Neural progenitor cell (in vitro differentiated cells): Measurements from ENCODE around the gene DOCK10. TPM values are rescaled to one million over a fixed set of nuclear protein-coding genes. Genes with fewer than 3 reads are reported as not detected.

Source experiments
- DNase-seq: peaks from one replicate; pipeline ENCODE4 v3.0.0-alpha.2; 2016; ENCODE audit warnings: low spot score
- H2AFZ ChIP-seq: fragments of 200-600 bp; sonication (generic); replicated peaks from 2 replicates; pipeline ENCODE4 v1.6.1; 2016; ENCODE audit warnings: antibody characterized with exemption
- H3F3A ChIP-seq: fragments of 200-600 bp; sonication (generic); 2 replicates; pipeline ENCODE4 v1.6.1; 2016; ENCODE audit warnings: antibody characterized with exemption, low read depth
- H3K27ac ChIP-seq: fragments of 200-600 bp; sonication (generic); 2 replicates; pipeline ENCODE4 v1.5.1; 2016; ENCODE audit warnings: mild to moderate bottlenecking
- H3K27me3 ChIP-seq: fragments of 200-600 bp; sonication (generic); 2 replicates; pipeline ENCODE4 v1.6.1; 2016; ENCODE audit warnings: mild to moderate bottlenecking, moderate library complexity
- H3K36me3 ChIP-seq: fragments of 200-600 bp; sonication (generic); 2 replicates; pipeline ENCODE4 v1.5.1; 2016
- H3K4me1 ChIP-seq: fragments of 200-600 bp; sonication (generic); 2 replicates; pipeline ENCODE4 v1.6.1; 2016; ENCODE audit warnings: mixed run types
- H3K4me2 ChIP-seq: fragments of 200-600 bp; sonication (generic); 2 replicates; pipeline ENCODE4 v1.6.1; 2016
- H3K4me3 ChIP-seq: fragments of 200-600 bp; sonication (generic); 2 replicates; pipeline ENCODE4 v1.5.1; 2016
- H3K79me2 ChIP-seq: fragments of 200-600 bp; sonication (generic); 2 replicates; pipeline ENCODE4 v1.6.1; 2016; ENCODE audit warnings: low read depth
- H3K9ac ChIP-seq: fragments of 200-600 bp; sonication (generic); 2 replicates; pipeline ENCODE4 v1.6.1; 2016
- H3K9me3 ChIP-seq: fragments of 200-600 bp; sonication (generic); 2 replicates; pipeline ENCODE4 v1.5.1; 2016; ENCODE audit warnings: low read depth
- H4K20me1 ChIP-seq: fragments of 200-600 bp; sonication (generic); 2 replicates; pipeline ENCODE4 v1.6.1; 2016; ENCODE audit warnings: low read depth
- H3K27ac Mint-ChIP-seq: 3 replicates; pipeline ENCODE4 v1.8.0; 2021; ENCODE audit warnings: mixed read lengths
- H3K27me3 Mint-ChIP-seq: 2 replicates; pipeline ENCODE4 v1.8.0; 2022; ENCODE audit warnings: low read depth, mild to moderate bottlenecking, inconsistent platforms, moderate library complexity, mixed read lengths; ENCODE audit not compliant: insufficient read depth
- H3K36me3 Mint-ChIP-seq: 3 replicates; pipeline ENCODE4 v1.8.0; 2021; ENCODE audit warnings: mixed read lengths
- H3K4me1 Mint-ChIP-seq: 3 replicates; pipeline ENCODE4 v1.8.0; 2021; ENCODE audit warnings: mixed read lengths
- H3K4me3 Mint-ChIP-seq: 3 replicates; pipeline ENCODE4 v1.8.0; 2021; ENCODE audit warnings: mild to moderate bottlenecking, moderate library complexity, mixed read lengths
- H3K9me3 Mint-ChIP-seq: 3 replicates; pipeline ENCODE4 v1.8.0; 2020; ENCODE audit warnings: mixed read lengths
- EZH2 ChIP-seq: fragments of 200-600 bp; sonication (generic); IDR thresholded peaks from 2 replicates; pipeline ENCODE4 v1.6.1; 2017; ENCODE audit warnings: antibody characterized with exemption, mild to moderate bottlenecking, moderate library complexity
- EZH2phosphoT487 ChIP-seq: fragments of 200-600 bp; sonication (generic); IDR thresholded peaks from 2 replicates; pipeline ENCODE4 v1.6.1; 2017; ENCODE audit warnings: antibody characterized with exemption
- total RNA-seq: library from RNA; depleted of rRNA; stranded (reverse); fragments of >200 nt; gene quantifications from 2 replicates; pipeline ENCODE4 v1.2.3, GENCODE V29; 2015; ENCODE audit warnings: low replicate concordance
- TF ChIP-seq, protein P1 (sequence below): fragments of 200-600 bp; sonication (generic); IDR thresholded peaks from 2 replicates; pipeline ENCODE4 v1.5.1; 2017; ENCODE audit warnings: antibody characterized with exemption, mild to moderate bottlenecking

Gene DOCK10
- total RNA-seq, 1 donor from 2014 or later = 1.1 TPM

DNA sequence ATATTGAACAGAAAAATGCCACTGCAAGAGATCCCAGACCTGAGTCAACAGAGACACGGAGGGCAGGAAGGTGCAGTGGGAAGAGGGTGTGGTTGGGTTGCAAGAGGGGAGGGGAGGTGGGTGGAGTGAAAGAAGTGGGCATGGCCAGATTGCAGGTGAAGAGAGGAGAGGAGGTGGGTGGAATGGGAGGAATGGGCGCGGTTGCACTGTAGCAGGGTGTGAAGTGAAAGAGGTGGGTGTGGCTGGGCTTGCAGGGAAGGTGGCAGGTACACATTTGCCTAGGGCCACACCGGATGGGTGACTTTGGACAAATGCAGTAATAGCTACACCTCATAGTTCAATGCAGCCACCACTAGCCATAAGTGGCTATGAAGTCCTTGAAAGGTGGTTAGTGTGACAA, 71.1 kb downstream of the DOCK10 start:
- DNase-seq = no peak
- H3K4me3 ChIP-seq = no peak overlapping the region
- Mint-ChIP-seq H3K4me3 (no peak overlapping the region), H3K27ac (no peak overlapping the region), H3K27me3 (peaks cover 2% of the 10 kb centered on the region), H3K36me3 (no peaks in the 10 kb centered on the region), H3K9me3 (peaks cover 4% of the 10 kb centered on the region), H3K4me1 (peaks cover 29% of the 10 kb centered on the region)
- H3K9ac ChIP-seq = no peak overlapping the region
- peaks cover 6% of the 10 kb centered on the region for H3K4me1 ChIP-seq
- no peak overlapping the region for H3K27ac ChIP-seq
- H3K79me2 ChIP-seq = no peaks in the 10 kb centered on the region
- H3K36me3 ChIP-seq = no peaks in the 10 kb centered on the region
- no peaks in the 10 kb centered on the region for H3K27me3 ChIP-seq
- H3K4me2 ChIP-seq = no peak overlapping the region
- no peaks in the 10 kb centered on the region for H3K9me3 ChIP-seq
- no peak overlapping the region for H2AFZ ChIP-seq
- TF ChIP-seq EZH2phosphoT487 (no peak), EZH2 (no peak)
- TF ChIP-seq, protein P1, sequence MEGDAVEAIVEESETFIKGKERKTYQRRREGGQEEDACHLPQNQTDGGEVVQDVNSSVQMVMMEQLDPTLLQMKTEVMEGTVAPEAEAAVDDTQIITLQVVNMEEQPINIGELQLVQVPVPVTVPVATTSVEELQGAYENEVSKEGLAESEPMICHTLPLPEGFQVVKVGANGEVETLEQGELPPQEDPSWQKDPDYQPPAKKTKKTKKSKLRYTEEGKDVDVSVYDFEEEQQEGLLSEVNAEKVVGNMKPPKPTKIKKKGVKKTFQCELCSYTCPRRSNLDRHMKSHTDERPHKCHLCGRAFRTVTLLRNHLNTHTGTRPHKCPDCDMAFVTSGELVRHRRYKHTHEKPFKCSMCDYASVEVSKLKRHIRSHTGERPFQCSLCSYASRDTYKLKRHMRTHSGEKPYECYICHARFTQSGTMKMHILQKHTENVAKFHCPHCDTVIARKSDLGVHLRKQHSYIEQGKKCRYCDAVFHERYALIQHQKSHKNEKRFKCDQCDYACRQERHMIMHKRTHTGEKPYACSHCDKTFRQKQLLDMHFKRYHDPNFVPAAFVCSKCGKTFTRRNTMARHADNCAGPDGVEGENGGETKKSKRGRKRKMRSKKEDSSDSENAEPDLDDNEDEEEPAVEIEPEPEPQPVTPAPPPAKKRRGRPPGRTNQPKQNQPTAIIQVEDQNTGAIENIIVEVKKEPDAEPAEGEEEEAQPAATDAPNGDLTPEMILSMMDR = no peak
- H3F3A ChIP-seq = no peaks in the 10 kb centered on the region
- no peaks in the 10 kb centered on the region for H4K20me1 ChIP-seq

DNA sequence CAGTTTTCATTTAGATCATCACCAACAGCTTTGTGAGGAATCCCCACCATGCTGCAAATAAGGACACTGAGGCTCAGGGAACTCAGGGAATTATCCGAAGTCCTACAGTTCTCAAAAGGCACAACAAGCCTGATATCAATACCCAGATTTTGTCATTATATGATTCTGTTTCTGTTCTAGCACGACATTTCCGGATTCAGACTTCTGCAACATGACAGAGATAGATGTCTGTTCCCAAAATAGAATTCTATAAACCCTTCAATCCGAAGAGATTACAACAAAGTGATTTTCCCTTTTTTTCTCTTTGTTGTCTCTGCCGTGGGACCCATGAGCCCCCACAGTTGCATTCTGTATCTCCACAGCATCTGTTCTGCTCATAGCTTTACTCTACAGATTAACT, 72.0 kb downstream of the DOCK10 start:
- Histone ChIP-seq H3K27me3 (no peaks in the 10 kb centered on the region), H3K4me1 (peaks cover 6% of the 10 kb centered on the region), H3K36me3 (no peaks in the 10 kb centered on the region), H4K20me1 (no peaks in the 10 kb centered on the region), H3K4me3 (no peak overlapping the region), H3K9me3 (no peaks in the 10 kb centered on the region), H3K27ac (no peak overlapping the region), H3F3A (no peaks in the 10 kb centered on the region), H2AFZ (no peak overlapping the region), H3K9ac (no peak overlapping the region), H3K4me2 (no peak overlapping the region), H3K79me2 (no peaks in the 10 kb centered on the region)
- peaks cover 2% of the 10 kb centered on the region for H3K27me3 Mint-ChIP-seq
- no peak for DNase-seq
- TF ChIP-seq, protein P1 = no peak
- no peak for TF ChIP-seq EZH2phosphoT487
- no peak for TF ChIP-seq EZH2
- no peak overlapping the region for H3K4me3 Mint-ChIP-seq
- peaks cover 26% of the 10 kb centered on the region for H3K4me1 Mint-ChIP-seq
- H3K36me3 Mint-ChIP-seq = no peaks in the 10 kb centered on the region
- H3K27ac Mint-ChIP-seq = peak overlapping the region; percentile 46
- H3K9me3 Mint-ChIP-seq = peaks cover 4% of the 10 kb centered on the region

DNA sequence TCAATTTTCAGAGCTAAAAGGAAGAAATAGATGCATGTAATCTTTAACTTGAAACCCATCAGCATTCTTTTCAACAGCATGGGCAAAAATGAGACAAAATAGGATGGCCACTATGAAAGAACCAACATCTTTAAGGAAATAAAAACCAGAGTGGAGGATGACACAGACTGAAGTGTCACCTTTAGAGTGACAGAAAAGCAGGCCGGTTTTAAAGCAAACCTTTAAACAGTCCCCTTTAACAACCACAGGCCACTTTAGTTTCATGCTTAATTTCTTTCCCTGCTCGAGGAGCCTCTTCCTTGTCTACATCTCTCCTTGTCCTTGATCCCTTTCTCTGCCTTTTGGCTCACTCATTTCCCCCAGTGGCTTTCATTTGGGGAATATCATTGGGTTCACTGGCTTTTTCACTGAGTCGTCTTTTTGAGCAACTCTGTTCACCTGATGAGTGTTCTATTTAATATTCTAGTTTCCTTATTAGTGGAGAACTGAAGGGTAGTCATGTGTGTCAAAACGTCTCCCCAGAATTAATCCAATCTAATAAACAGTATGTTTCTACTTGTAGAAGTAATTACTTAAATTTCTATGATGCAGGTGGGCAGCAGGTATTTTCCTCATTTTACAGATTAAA, 72.5 kb downstream of the DOCK10 start:
- Histone ChIP-seq H3K79me2 (no peaks in the 10 kb centered on the region), H3K9ac (no peak overlapping the region), H3K4me3 (no peak overlapping the region), H3K9me3 (no peaks in the 10 kb centered on the region), H3F3A (no peaks in the 10 kb centered on the region), H2AFZ (no peak overlapping the region), H3K27ac (no peak overlapping the region), H3K4me2 (no peak overlapping the region), H3K4me1 (peaks cover 6% of the 10 kb centered on the region), H4K20me1 (no peaks in the 10 kb centered on the region), H3K36me3 (no peaks in the 10 kb centered on the region), H3K27me3 (no peaks in the 10 kb centered on the region)
- TF ChIP-seq EZH2phosphoT487 (no peak), EZH2 (no peak)
- TF ChIP-seq, protein P1 = no peak
- no peaks in the 10 kb centered on the region for H3K36me3 Mint-ChIP-seq
- H3K4me1 Mint-ChIP-seq = peaks cover 26% of the 10 kb centered on the region
- H3K27me3 Mint-ChIP-seq = no peaks in the 10 kb centered on the region
- DNase-seq = no peak
- H3K27ac Mint-ChIP-seq = no peak overlapping the region
- peaks cover 4% of the 10 kb centered on the region for H3K9me3 Mint-ChIP-seq
- H3K4me3 Mint-ChIP-seq = no peak overlapping the region
